Omental fat pad (tissue), 4 donors: Measurements from ENCODE around the gene SEM1. TPM values are rescaled to one million over a fixed set of nuclear protein-coding genes. Genes with fewer than 3 reads are reported as not detected.

Source experiments
- ATAC-seq: fragments of 150-250 bp; one replicate; pipeline ENCODE4 v1.9.1; 2016; ENCODE audit warnings: mild to moderate bottlenecking, moderate library complexity; ENCODE audit not compliant: low FRiP score
- DNase-seq: peaks from one replicate; pipeline ENCODE4 v3.0.0-alpha.2; 2019; ENCODE audit warnings: low spot score
- total RNA-seq, 4 donors: library from RNA; depleted of rRNA; stranded (reverse); fragments of >200 nt; gene quantifications; one replicate each; pipeline ENCODE4 v1.1.0, GENCODE V29; 2016
- TF ChIP-seq, protein P1 (sequence below), 3 donors: fragments of 450-650 bp; IDR thresholded peaks; one replicate each; pipeline ENCODE4 v1.5.1; 2016 to 2017; ENCODE audit warnings: antibody characterized with exemption in 3 of 3, mild to moderate bottlenecking in 3 of 3, moderate library complexity in 2 of 3

SEM1 gene
- total RNA-seq, 4 donors from 2014 or later, result 22.3 to 54.5 (median 30.4) TPM

DNA sequence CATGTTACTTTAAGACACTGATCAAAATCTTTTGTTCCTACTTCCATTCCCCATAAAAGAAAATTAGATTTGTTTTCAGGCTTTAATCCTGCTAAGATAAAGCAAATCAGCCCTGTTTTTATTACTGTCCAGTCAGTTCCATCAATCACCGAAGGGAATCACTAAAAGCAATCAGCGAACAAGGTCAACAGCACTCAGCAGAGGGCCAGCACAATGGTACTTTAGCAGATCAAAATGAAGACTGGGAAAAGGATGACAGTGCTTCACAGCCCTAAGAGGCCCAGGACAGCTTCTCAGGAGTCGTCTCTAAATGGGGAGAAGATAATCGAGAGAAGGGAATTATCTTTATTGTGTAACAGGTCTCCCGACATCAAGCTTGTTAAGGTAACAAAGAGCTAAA, 32.7 kb downstream of the SEM1 start:
- ATAC-seq, result no peak
- DNase-seq, result no peak
- TF ChIP-seq, protein P1, sequence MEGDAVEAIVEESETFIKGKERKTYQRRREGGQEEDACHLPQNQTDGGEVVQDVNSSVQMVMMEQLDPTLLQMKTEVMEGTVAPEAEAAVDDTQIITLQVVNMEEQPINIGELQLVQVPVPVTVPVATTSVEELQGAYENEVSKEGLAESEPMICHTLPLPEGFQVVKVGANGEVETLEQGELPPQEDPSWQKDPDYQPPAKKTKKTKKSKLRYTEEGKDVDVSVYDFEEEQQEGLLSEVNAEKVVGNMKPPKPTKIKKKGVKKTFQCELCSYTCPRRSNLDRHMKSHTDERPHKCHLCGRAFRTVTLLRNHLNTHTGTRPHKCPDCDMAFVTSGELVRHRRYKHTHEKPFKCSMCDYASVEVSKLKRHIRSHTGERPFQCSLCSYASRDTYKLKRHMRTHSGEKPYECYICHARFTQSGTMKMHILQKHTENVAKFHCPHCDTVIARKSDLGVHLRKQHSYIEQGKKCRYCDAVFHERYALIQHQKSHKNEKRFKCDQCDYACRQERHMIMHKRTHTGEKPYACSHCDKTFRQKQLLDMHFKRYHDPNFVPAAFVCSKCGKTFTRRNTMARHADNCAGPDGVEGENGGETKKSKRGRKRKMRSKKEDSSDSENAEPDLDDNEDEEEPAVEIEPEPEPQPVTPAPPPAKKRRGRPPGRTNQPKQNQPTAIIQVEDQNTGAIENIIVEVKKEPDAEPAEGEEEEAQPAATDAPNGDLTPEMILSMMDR (IDR thresholded peaks at IDR 0.05), result no peak

DNA sequence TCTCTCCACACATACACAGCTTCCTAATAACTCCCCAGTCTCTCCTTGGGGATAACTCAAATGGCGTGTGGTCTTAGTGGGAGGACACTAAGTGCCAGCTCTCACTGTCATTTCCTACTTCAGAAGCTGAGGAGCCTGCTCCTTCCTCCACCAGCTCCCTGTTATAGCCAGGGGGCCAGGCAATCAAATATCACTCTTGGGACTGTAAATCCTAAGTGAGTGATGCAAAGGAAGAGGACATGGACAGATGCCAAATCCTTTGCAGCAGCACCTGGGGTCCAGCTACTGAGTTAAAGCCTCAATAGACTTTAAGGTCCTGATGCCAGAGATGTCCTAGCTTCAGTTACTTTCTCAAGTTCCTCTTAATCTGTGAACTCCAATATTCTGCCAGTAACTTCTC, 34.1 kb downstream of the SEM1 start:
- TF ChIP-seq, protein P1 (IDR thresholded peaks at IDR 0.05), result no peak
- DNase-seq (no peak), ATAC-seq (no peak)

DNA sequence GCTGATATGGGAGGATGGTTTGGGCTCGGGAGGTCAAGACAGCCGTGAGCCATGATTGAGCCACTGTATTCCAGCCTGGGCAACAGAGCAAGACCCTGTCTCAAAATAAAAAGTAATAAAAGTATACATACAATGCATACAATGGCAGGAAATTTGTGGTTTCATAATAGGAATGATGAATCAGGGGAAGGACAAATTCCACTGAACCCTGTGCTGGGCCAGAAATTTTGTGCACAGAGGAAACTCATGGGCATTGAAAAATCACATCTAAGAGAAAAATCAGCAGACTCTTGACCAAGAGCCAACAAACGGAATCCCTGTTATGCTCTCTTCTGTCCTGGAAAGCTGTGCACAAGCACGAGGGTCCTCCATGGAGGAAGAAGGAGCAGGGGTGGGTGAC, 35.1 kb downstream of the SEM1 start:
- ATAC-seq, result no peak
- TF ChIP-seq, protein P1 (IDR thresholded peaks at IDR 0.05), result no peak
- no peak for DNase-seq

- TF ChIP-seq, protein P1 (IDR thresholded peaks at IDR 0.05), result no peak
- DNase-seq (no peak), ATAC-seq (no peak)
Observed at GRCh38 chr7:96671854-96672253, 37.8 kb downstream of the SEM1 start.

DNA sequence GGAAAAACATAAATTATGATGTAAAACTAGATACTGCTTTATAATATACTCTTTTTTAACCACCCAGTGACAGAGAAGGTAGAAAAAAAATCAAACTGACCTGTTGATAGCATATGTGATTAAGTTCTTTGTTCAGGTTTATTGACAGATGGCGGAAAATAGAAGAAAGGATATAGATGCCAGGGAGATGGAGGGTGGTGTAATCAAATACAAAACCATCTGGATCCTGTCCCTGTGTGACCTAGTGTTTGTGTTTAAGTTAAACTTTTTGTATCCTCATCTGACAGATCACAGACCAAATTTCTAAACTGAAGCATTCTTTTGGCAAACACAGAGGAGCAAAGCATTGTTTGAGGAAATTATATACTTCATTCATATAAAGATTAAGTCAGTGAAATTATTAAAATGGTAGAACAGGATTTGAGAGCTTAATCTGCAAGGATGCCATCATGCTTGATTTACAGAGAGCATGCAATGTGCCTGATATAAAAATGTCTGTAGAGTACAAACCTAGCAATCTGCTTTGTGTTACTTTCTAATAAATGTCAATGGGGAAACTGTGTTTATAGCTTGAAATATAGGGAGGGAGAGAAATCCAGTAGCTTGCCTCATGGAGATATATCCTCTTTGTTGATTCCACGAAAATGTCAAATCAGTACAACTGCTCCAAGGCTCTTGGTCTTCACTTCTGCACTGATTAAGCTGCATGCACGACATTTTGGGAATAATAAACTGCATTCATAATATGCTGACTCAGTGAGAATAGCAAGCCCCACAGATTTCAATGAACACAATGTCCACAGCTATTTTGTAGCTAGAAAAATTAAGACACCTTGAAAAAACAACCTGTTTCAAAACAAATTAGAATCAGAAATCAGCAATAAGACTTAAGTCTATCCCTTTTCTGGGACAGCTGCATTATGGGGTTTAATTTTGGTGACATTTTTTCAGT, 39.0 kb downstream of the SEM1 start:
- TF ChIP-seq, protein P1 (IDR thresholded peaks at IDR 0.05), result no peak
- no peak for DNase-seq
- ATAC-seq, result no peak

- ATAC-seq, result no peak
- no peak for DNase-seq
- TF ChIP-seq, protein P1 (IDR thresholded peaks at IDR 0.05), result no peak
Observed at GRCh38 chr7:96669812-96670211, 39.8 kb downstream of the SEM1 start.

DNA sequence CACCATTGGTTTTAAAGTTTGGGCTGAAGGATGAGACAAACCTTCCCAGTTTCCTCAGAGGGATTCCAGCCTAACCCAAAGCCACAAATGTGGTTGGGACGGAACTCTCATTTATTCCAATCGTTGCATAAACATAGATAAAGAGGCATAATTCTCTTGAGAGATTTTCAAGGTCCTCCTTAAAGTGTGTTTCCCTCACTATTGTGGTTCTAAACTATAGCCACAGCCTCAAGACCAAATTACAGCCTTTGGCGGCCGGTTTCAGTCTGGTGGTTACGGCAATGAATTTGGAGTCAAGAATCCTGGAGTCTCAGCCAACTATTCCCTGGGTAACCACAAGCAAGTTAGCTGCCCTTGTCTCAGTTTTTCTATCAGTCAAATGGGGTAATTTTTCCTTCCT, 42.6 kb downstream of the SEM1 start:
- TF ChIP-seq, protein P1 (IDR thresholded peaks at IDR 0.05), result no peak
- no peak for DNase-seq
- ATAC-seq, result no peak
